Measurements from ENCODE around the gene NCKAP5.

NCKAP5 gene

DNA sequence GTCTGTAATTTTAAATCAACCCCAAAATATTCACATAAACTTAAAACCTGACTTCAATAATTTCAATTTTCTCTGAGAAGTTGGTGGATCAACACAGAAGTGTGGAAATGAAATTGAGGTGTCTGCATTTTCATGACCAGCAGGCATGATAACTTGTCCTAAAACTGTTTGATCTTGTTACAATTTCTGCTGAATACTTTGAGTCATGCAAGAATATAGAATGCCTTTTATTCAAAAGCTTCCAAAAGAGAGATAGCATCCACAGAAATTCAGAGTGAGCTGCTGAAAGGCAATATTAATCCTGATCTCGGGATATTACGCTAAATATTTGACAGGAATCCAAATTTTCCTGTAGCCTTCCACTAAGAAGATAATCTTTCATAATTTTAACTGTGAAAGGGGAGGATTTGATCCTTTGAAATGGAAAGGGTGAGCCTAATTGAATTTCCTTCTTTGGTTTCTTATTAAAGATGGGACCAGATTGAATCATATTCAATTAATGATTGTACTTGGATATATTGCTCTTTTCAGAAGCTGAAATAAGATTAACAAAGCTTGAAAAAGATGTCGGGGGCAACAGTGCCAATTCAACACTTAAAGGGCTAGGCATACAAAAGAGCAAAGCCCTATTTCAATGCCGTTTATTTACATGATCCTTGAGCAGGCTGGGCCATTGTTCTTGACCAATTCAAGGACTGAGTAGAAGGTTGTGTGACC lies 129.3 kb downstream of the NCKAP5 start:
- TF ChIP-seq NFIC (IDR thresholded peaks at IDR 0.05), result no peak
- no peak for TF ChIP-seq CEBPB (IDR thresholded peaks at IDR 0.05)

DNA sequence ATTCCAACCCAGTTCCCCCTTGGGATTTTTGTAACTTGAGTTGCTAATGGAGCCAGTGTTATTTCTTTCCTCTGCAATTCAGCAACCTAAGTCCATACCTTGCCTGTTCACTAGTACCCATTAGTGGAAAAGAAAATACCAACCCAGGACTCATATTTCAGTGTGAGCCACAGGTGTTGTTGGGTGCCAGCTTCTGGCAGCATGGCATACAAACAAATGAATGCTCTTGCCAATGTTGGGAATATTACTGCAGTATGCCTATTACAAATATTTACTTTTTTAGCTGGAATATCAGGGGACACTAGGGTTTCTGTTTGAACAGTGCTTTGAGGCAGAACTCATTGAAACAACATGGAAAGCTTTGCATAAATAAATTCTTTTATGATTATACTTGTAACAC lies 130.2 kb downstream of the NCKAP5 start:
- TF ChIP-seq, protein P1, sequence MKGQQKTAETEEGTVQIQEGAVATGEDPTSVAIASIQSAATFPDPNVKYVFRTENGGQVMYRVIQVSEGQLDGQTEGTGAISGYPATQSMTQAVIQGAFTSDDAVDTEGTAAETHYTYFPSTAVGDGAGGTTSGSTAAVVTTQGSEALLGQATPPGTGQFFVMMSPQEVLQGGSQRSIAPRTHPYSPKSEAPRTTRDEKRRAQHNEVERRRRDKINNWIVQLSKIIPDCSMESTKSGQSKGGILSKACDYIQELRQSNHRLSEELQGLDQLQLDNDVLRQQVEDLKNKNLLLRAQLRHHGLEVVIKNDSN (IDR thresholded peaks at IDR 0.05), result no peak
- TF ChIP-seq, protein P2, sequence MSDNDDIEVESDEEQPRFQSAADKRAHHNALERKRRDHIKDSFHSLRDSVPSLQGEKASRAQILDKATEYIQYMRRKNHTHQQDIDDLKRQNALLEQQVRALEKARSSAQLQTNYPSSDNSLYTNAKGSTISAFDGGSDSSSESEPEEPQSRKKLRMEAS (IDR thresholded peaks at IDR 0.05), result no peak
- TF ChIP-seq CEBPB (IDR thresholded peaks at IDR 0.05) (no peak), TEAD4 (IDR thresholded peaks at IDR 0.05) (no peak), EGR1 (IDR thresholded peaks at IDR 0.05) (no peak), RAD21 (IDR thresholded peaks at IDR 0.05; ENCODE audit: low read depth) (no peak), FOXM1 (IDR thresholded peaks at IDR 0.05; ENCODE audit: borderline replicate concordance, low read depth) (no peak), ZBTB7A (IDR thresholded peaks at IDR 0.05; ENCODE audit: low read depth) (no peak), YY1 (IDR thresholded peaks at IDR 0.05; ENCODE audit: low read depth) (no peak), TAF1 (IDR thresholded peaks at IDR 0.05; ENCODE audit: low read depth) (no peak), CREB1 (IDR thresholded peaks at IDR 0.05; ENCODE audit: low read depth) (no peak), NFIC (IDR thresholded peaks at IDR 0.05) (no peak), TCF12 (IDR thresholded peaks at IDR 0.05; ENCODE audit: low read depth) (no peak), EP300 (IDR thresholded peaks at IDR 0.05; ENCODE audit: borderline replicate concordance) (no peak)
- TF ChIP-seq, protein P3, sequence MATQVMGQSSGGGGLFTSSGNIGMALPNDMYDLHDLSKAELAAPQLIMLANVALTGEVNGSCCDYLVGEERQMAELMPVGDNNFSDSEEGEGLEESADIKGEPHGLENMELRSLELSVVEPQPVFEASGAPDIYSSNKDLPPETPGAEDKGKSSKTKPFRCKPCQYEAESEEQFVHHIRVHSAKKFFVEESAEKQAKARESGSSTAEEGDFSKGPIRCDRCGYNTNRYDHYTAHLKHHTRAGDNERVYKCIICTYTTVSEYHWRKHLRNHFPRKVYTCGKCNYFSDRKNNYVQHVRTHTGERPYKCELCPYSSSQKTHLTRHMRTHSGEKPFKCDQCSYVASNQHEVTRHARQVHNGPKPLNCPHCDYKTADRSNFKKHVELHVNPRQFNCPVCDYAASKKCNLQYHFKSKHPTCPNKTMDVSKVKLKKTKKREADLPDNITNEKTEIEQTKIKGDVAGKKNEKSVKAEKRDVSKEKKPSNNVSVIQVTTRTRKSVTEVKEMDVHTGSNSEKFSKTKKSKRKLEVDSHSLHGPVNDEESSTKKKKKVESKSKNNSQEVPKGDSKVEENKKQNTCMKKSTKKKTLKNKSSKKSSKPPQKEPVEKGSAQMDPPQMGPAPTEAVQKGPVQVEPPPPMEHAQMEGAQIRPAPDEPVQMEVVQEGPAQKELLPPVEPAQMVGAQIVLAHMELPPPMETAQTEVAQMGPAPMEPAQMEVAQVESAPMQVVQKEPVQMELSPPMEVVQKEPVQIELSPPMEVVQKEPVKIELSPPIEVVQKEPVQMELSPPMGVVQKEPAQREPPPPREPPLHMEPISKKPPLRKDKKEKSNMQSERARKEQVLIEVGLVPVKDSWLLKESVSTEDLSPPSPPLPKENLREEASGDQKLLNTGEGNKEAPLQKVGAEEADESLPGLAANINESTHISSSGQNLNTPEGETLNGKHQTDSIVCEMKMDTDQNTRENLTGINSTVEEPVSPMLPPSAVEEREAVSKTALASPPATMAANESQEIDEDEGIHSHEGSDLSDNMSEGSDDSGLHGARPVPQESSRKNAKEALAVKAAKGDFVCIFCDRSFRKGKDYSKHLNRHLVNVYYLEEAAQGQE (IDR thresholded peaks at IDR 0.05; ENCODE audit: low read depth), result no peak

DNA sequence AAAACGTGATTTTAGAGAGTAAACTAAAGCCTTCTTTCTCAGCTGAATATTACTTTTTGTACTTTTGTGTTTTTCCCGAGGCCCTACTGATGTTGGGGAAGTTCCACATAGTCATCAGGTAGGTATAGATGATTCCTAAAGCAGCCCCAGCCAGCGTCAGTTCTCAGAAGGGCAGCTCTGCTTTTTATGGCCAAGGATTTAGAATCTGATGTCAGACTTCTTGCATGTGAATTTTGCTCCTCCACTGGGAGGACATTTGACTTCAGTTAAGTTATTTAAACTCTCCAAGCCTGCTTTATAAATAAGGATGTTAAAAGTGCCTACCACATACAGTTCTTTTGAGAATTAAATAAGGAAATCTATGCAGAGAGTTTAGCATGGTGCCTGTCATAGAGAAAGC lies 130.8 kb downstream of the NCKAP5 start:
- TF ChIP-seq FOXM1 (IDR thresholded peaks at IDR 0.05; ENCODE audit: borderline replicate concordance, low read depth) (no peak), YY1 (IDR thresholded peaks at IDR 0.05; ENCODE audit: low read depth) (no peak), NFIC (IDR thresholded peaks at IDR 0.05) (no peak), TAF1 (IDR thresholded peaks at IDR 0.05; ENCODE audit: low read depth) (no peak), TCF12 (IDR thresholded peaks at IDR 0.05; ENCODE audit: low read depth) (no peak), TEAD4 (IDR thresholded peaks at IDR 0.05) (no peak)
- TF ChIP-seq, protein P3 (IDR thresholded peaks at IDR 0.05; ENCODE audit: low read depth), result no peak

DNA sequence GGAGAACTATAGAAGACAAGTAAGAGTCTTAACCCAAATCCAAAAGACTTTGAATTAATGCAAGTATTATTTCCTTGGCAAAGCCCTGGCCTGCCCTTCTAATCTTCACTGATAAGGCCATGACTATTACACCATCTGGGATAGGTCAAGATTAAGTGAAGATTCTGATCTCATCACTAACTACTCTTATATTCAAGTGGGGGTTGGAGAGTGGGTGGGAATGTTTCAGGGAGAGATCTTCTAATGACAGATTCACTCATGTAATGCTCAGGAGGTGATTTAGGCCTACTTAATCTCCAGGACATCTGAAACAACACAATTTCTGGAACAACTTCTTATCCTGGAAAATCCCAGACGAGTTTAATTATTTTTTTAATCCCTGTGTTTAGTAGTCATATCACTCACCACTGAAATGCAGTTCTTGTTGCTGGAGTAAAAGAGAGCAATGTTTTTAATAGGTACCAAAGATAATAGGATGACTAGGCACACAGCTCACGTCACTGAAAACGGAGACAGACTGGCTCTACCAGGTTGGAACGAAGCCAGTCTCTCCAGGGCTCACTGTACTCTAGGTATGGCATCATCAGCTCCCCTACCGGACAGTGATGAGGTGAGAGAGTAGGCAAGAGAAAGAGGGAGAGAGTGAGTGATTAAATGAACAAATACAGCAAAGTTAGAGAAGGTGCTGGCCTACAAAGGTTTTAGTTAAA lies 133.1 kb downstream of the NCKAP5 start:
- TF ChIP-seq CREB1 (IDR thresholded peaks at IDR 0.05; ENCODE audit: low read depth), result no peak
- peak; percentile 50; the same call in 1 of the 2 replicates for TF ChIP-seq NFIC (IDR thresholded peaks at IDR 0.05)
- TF ChIP-seq ZBTB7A (IDR thresholded peaks at IDR 0.05; ENCODE audit: low read depth), result no peak

DNA sequence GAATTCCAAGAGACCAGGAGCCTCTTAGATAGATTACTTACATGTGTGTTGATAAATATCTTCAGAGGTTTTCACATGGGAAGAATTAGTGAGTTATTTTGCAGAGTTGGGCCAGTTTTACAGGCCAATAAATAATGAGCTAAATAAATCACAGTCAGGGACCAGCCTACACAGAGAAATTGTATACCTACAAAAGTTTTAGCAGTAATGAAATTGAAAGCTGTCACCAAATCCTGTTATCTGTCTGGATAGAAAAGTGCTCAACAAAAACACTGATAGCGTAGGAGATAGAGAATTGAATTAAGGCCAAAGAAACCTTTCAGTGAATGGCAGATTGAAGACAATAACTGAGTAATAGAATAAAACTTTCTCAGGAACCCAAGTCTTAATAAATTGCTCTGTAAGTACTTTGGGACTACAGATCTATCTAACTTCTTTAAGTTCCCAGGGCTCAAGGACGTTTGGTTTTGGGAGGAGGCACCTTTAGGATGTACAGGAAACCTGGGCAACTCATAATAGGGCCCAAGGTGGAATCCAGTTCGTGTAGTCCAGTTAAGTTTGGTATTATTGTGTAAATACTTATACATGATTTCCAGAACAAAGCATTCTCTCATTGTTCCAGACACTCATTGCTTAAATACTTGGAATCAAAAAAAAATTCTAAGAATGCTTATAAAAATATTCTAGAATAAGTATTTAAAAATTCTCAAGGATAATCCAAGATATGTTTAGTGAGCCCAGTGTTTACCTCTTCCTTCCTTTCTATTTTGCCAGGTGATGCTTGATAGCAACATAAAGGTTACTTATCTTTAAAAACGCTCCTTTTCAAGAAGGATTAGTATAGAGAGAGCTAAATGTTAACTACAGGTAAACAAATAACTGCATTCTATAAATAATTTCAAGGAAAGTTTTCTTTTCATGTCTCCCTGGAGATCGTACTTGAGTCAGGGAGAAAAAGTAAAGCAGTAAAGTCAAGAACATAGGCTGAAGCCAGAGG lies 134.5 kb downstream of the NCKAP5 start:
- TF ChIP-seq EGR1 (IDR thresholded peaks at IDR 0.05) (no peak), TEAD4 (IDR thresholded peaks at IDR 0.05) (no peak), CREB1 (IDR thresholded peaks at IDR 0.05; ENCODE audit: low read depth) (no peak)
- TF ChIP-seq, protein P2 (IDR thresholded peaks at IDR 0.05), result no peak
- TF ChIP-seq, protein P3 (IDR thresholded peaks at IDR 0.05; ENCODE audit: low read depth), result no peak
